Glomerular endothelial cell (primary cell): ENCODE data around the gene SLFN14. TPM values are rescaled to one million over a fixed set of nuclear protein-coding genes. Genes with fewer than 3 reads are reported as not detected.
A peak's percentile ranks its signal among the peaks of the same experiment; 100 is the strongest.
"Not testable (repeated sequence)": the region's sequence is repeated elsewhere in the genome, so short reads cannot be mapped to it uniquely, and the experiment has no call there.

Experiments used
- DNase-seq: peaks from one replicate; pipeline ENCODE4 v3.0.0-alpha.2; 2011; ENCODE audit warnings: low read depth, low spot score; ENCODE audit errors: extremely low read depth
- total RNA-seq: library from RNA; depleted of rRNA; stranded (reverse); fragments of >200 nt; gene quantifications from 2 replicates; pipeline ENCODE4 v1.2.3, GENCODE V29; 2015

Gene SLFN14
- total RNA-seq, result 0.18 TPM in 1 of 2 replicates, not detected in the other

DNA sequence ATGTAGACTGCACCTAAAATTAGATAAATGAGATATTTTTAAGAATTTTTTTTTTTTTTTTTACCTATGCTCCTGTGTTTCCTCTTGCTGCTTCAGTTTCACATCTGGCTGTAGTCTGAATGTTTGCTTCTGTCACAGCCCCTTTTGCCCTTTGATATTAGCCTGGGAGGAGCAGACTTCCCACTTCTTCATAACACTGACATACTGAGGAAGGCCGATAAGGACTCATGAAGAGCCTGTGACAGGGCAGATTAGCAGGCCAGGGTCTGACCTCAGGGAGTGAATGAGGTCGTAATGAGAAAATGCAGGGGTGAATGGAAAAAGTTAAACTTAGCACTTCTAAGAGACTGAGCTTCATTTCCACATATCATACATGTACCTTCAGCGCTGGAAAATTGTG, at the start of gene SLFN14:
Gene SLFN14, minus strand, starts transcription at position 117 of the 400 bp plus-strand sequence. CDS start 2,757 bp downstream, outside the sequence.
- no peak for DNase-seq

DNA sequence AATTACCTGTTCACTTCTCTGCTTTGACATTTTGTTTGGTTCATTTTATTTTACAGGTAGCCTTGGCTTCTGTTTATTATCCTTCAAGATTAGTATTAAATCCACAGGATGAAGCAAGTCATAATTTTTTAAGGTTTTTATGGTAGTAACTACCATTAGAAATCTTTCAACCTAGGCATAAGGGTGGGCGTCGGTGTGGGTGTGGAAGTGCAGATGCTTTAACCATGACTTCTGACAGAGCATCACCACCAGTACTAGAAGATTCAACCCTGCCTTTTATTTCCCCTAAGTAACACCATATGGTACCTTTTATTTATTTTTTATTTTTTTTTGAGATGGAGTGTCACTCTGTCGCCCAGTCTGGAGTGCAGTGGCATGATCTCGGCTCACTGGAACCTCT, 49.2 kb upstream of the SLFN14 start:
- no peak for DNase-seq

DNA sequence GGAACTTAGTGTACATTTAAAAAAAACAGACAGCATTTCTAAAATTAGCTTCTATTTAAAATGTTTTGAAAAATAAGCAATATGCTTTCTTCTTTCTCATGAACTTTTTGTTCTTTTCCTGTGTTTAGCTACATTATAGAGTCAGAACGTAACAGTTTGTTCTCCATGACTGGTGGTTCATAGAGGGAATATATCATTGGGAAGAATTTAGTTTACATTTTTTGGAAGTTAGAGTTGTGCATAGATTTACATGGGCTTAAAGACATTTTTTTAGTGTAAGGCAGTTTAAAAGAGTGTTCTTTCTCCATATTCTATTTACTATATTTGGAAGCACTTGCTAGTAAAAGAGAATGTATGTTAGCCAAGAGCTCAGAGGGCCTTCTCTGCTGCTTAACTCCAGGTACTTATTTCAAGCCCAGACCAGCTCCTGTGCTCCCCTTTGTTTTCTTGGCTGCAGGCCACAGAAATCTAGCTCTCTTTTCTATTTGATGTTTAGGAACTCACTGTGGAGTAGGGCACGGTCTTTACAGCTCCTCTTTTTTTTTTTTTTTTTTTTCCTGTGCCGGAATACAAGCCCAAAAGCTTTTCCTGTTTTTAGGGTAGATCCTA, 46.7 kb upstream of the SLFN14 start:
- DNase-seq, result no peak

DNA sequence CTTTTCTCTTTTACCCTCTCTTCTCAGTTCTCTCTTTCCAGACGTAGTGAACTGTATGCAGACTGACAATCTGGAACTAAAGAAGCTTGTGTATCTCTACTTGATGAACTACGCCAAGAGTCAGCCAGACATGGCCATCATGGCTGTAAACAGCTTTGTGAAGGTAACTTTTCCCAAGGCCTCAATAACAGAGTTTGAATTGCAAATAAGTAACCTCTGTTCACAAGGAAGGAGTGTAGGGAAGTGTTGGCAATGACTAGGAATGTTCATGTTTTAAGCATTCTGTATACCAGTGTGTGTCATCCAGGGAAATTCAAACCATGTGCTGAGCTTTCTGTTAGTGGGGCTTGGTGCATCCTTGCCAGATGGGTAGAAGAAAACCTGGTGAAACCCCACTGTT, 45.1 kb upstream of the SLFN14 start:
- no peak for DNase-seq

DNA sequence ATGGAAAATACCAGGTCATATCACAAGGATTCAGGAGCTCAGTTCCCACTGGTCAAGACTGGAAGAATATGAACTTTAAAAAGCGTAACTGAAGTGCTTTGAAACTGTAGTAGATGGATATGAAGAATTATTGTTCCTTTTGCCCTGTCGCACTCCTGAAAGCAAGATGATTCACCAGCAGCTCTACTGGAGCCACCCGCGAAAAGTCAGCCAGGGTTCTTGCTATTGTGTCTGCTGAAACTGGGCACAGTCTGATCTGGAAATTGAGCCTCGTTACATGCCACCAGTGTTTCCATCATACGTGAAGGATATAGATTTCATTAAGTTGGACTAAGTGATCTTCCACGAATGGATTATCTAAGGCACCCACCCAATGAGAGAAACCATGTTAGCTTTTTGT, 43.1 kb upstream of the SLFN14 start:
- DNase-seq, result no peak

DNA sequence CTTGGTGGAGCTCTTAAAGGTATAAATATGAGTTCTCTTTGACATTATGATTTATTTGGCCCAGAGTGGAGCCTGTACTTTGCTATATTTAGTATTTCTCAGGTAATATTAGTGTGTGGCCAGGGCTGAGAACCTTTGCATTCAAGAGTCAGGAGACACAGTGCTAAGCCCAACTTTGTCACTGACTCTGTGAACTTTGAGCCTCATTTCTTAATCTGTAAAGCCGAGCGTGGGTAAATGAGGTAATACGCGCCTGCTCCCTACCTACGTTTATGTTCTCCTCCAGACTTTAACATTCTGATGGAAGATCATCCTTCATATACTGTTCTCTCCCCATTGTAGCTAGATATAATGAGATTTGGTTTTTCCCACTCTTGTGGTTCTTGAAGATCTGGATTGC, 37.0 kb upstream of the SLFN14 start:
- no peak for DNase-seq

DNA sequence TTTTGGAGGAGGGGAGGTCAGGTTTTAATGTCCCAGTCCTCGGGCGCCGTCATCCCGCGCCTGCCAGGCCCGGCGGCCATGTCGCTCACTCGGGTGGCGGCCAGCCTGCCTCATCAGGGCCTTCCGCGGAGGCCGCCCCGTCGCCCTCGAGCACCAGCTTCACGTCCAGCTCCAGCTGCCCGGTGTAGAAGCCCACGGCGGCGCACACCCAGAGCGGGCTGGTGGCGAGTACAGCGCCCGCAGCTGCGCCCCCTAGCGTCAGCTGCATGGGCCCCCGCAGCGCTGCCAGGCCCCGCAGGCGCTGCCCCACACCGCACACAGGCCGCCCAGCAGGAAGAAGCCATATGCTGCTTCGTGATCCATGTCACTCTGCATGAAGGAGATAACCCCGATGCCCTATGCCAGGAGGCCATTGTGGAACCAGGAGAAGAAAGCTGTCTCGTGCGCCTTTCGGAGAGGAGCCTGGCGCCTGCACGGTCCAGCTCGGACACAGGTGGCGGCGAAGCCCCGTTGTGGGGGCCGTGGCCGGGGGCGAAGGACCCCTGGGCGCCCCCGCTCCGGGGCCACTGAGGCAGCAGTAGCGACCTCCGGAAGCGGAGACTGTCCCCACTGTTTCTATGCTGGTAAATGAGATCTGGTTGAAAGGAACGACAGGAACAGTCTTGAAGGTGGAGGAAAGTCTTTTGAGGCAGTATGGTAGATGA, 36.1 kb upstream of the SLFN14 start:
- DNase-seq, result no peak

DNA sequence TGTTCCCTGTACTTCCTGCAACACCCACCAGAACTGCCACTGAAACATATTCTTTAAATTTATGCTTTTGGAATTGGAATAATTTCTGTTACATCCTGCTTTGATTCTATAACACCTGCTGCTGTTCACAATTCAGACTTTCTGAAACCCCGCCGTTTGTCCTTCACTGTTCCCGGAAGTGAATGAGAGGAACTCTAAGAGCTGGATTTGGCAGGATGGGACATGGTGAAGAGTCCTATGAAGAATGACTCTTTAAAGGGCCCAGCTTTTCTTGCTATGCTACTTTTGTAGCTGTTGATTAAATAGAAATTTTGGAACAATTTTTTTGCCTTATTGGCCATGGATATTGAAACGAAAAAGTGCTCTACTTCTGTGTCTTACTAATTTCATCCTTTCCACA, 35.5 kb upstream of the SLFN14 start:
- no peak for DNase-seq

DNA sequence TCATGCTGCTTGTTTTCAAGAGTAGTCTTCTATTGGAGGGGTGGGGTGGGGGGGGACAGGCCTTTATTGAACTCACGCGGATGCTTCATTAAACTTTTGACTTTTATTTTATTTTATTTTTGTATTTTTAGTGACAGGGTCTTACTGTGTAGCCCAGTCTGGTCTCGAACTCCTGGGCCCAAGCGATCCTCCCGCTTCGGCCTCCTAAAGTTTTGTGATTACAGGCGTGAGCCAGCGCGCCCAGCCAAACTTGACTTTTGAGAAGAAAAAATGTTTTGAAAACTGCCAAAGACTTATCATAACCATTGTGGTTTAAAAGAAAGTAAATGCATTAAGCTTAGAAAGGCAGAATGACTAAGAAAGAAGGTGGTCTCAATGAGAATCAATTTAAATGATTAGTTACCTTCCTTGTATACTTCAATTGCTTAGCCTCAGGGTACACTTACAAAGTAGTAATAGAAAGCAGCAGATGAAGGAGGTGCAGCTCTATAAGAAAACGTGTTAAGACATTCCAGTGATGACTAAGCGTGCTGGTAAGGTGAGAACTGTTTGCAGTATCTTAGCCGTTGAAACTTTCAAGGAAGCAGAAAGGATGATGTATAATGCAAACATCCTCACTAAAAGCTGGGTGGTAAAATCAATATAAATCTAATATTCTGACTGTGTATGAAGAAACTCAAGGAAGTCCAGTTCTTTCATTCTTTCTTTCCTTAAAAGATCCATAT, 27.7 kb upstream of the SLFN14 start:
- DNase-seq, result no peak

DNA sequence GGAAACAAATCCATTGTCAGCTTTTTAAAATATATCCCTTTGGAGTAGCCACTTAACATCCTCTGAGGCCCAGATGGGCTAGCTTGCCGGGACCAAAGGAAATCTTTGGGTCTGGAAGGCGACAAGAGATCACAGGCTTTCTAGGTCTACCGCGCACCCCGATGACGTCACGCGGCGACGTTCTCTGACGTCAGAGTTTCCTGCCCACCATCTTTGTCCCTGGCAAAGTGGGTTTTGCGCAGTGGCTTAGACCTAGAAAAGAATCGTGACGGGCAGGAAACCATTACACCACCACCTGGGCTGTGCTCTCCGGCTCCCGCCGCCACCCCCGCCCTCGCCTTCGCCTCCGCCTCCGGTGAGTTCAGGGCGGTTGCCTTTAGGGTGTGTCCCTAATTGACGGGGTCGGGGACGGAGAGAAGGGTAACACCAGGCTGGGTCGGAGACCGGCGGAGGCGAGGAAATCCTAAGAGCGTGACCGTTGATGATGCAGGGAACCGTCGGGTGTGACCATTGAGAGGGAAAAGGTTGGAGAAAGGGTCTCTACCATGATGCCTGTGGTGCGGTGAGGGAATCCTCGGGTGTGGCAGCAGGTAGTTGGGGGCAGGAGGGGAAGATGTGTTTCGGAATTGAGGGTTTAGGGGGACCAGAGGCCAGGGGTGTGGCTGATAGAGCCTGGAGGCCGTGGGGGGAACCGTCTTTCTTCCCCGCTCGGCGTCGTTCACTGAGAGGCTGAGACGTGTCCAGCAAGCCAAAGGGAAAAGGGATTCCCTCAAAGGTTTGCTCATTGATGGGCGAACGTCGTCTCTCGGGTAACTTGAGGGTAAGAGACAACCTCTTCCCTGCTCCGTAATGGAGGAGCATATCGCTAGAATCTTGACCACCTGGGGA, 26.7 kb upstream of the SLFN14 start, which contains the start of gene AP2B1:
Gene AP2B1, plus strand, starts transcription at position 249 of the 888 bp plus-strand sequence. CDS start 6,709 bp downstream, outside the sequence.
- DNase-seq, result peak; percentile 91

DNA sequence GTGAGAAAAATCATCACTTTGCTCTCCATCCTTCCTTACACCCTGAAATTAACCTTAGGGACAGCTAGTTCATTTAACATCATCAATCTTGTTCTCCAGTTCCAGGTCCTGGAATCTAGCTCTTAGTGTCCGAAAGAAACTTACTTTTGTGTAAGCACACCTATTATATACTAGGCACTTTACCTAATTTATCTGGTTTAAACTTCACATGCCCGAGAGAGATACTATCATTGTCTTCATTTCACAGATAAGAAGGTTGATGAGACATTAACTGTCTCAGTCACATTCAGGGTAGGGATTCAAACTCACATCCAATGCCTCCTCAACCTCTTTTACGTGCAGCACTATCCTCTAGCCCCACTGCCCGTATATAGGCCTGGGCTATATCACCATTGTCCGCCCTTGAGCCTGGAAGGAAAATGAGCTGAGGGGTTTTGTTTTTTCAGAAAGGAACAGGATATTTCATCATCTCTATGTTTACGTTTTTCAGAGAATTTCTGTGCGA, 26.0 kb upstream of the SLFN14 start:
- no peak for DNase-seq

DNA sequence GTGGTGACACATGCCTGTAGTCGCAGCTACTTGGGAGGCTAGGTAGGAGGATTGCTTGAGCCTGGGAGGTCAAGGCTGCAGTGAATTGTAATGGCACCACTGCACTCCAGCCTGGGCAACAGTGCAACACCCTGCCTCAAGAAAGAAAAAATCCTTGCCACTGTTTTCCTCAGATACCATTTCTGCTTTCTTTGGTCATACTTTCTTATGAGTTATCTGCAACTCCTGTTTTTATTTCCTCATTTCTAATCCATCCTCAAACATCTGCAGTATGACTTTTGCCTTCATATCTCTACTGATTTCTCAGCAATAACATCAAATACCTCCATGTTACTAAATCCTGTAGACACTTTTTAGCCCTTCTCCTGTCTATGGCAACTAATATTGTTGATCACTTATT, 23.4 kb upstream of the SLFN14 start:
- no peak for DNase-seq

DNA sequence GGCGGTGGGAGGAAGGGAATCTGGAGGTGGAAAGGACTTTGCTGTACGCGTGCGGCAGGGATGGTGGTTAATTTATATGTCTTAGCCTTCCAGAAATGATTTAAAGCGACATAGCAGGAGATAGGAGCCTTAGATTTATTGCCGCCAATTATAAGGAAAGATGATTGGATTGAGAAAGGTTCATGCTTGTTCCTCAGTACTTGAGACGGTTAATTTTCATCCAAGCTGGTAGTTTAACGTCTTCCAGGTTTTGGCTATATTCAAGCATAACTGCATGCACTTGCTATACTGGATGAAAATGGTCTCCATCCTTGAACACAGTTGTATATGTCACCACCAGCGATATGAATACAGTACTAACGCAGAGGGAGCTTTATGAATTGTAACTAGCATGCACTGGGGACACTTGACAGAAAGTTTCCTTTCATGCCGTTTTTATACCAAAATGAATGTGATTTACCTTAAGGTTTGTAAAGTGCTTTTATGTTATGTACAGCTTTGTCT, 18.4 kb upstream of the SLFN14 start:
- DNase-seq, result no peak

DNA sequence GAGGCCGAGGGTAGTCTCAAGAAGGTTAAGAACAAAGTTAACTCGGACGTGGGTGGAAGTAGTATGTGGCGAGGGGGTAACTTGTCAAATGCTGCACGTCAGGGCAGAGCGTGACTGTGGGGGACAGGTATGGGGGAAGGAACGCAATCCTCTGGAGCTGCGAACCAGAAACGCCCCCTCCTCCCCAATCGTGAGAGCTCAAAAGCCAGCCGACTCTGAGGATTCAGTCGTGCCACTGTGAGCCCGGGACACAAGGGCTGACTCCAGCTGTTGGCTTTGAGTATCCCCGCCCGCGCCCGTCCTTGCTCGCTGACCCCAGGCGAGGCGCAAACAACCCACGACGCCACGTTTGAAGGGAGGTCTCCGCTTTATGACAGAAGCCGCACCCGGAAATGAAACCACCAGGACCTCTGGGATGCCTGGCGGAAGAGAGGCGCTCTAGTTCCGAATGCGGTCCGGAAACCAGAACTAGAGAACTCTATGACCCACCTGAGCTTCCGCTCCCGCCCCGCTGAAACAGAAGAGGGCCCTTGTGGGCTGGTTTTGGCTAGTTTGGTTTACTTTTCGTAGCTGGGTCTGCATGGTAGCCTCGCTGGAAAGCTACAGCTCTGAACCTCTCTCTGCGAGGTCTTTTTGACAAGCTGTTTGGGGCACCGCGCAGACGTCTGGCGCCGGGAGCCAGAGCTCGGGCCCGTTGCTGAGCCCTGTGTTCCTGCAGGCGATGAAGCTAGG, 17.7 kb upstream of the SLFN14 start, which contains the start of gene PEX12:
Gene PEX12, minus strand, starts transcription at position 375 of the 732 bp plus-strand sequence. CDS start 550 bp downstream, outside the sequence.
- DNase-seq, result no peak

DNA sequence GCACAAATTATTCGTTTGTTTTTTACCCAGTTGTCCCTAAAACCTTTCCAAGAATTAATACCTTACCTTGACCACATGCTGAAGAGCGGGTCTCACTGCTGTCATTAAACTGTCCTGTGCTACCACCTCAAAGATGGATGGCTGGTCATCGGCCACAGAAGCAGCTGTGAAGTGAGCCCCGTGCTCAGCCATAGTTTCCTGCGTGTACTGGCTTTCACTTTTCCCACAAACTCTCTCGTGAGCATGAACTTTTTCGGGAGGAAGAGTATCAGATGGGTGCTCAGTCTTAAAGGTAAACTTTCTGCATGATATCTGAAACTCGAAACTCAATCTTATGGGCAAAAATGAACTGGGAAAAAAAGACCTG, 17.2 kb upstream of the SLFN14 start:
- no peak for DNase-seq

DNA sequence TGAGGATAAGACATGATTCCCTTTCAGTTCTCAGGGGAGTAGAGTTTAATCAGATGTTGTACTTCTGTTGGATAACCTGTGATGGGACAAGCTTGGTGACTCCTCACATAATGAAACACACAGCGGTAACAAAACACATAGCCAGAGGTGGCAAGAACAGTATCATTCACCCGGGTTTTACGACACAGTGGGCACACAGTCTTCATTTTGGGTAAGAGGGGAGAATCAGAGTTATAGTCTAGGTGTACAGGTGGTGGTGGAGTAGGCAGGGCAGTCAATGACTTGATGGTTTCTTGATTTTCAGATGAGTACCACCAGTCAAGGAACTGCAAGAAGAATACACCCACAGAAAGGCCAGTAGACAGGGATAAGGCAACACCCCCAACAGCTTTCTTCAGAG, 15.1 kb upstream of the SLFN14 start:
- DNase-seq, result no peak

DNA sequence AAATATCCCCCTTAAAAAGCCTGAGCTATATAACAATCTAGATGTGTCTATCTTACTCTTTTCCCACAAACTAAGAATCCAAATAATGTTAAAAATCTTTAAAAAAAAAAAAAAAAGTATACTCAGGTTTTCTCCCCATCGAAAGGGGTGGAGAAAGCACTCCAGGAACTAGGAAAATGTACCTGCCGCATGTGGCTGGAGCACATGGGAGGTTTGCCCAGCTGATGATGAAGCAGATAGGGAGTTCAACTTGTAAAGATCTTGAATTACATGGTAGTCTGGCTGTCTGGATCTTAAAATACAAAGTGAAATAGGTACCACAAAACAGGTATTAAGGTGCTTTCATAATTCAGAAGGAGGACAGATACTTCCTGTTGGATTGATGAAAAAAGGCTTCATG, 8.8 kb upstream of the SLFN14 start:
- no peak for DNase-seq

DNA sequence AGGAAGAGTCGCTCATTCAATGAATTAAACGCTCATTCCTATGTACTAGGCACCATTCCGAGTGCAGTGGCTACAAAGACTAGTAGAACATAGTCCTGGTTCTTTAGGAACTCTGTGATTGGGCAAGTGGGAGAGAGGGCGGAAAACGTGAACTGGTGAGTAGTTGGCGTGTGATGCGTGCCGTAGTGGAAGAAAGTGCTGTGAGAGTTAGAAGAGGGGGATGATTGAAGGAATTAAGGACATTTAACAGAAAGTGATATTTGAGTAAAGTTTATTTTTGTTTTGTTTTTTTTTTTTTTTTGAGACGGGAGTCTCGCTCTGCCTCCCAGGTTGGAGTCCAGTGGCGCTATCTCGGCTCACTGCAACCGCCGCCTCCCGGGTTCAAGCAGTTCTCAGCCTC, 7.9 kb upstream of the SLFN14 start:
- no peak for DNase-seq

DNA sequence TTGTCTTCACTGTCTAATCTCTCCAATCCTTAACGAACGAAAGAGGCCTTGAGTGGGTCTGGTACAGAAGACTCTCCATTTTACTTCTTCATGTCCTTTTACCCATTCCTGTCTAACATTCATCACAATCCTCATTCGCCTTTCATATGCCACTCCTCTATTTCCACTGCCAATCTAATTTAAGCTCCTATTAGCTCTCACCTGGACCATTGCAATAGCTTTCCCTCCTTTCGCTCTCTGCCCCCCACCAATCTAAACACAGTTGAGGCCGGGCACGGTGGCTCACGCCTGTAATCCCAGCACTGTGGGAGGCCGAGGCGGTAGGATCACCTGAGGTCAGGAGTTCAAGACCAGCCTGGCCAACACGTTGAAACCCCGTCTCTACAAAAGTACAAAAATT, 6.3 kb upstream of the SLFN14 start:
- DNase-seq, result no peak

DNA sequence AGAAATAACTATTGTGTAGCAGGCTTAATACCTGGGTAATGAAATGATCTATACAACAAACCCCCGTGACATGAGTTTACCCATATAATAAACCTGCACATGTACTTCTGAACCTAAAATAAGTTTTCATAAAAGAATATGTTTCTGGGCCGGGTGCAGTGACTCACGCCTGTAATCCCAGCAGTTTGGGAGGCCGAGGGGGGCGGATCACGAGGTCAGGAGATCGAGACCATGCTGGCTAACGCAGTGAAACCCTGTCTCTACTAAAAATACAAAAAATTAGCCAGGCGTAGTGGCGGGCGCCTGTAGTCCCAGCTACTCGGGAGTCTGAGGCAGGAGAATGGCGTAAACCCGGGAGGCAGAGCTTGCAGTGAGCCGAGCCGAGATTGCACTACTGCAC, 2.6 kb upstream of the SLFN14 start:
- not testable (repeated sequence) for DNase-seq
